HG03060 (cell line): Measurements from ENCODE around the gene GPR107.
A peak's percentile ranks its signal among the peaks of the same experiment; 100 is the strongest.
"Not testable (repeated sequence)": the region's sequence is repeated elsewhere in the genome, so short reads cannot be mapped to it uniquely, and the experiment has no call there.

Experiments used
- ATAC-seq: cut with Tn5 transposase; IDR thresholded peaks from one replicate; pipeline ENCODE4 v1.9.1; 2021; ENCODE audit warnings: low read depth, moderate number of reproducible peaks; ENCODE audit not compliant: unreplicated experiment

The GPR107 gene

DNA sequence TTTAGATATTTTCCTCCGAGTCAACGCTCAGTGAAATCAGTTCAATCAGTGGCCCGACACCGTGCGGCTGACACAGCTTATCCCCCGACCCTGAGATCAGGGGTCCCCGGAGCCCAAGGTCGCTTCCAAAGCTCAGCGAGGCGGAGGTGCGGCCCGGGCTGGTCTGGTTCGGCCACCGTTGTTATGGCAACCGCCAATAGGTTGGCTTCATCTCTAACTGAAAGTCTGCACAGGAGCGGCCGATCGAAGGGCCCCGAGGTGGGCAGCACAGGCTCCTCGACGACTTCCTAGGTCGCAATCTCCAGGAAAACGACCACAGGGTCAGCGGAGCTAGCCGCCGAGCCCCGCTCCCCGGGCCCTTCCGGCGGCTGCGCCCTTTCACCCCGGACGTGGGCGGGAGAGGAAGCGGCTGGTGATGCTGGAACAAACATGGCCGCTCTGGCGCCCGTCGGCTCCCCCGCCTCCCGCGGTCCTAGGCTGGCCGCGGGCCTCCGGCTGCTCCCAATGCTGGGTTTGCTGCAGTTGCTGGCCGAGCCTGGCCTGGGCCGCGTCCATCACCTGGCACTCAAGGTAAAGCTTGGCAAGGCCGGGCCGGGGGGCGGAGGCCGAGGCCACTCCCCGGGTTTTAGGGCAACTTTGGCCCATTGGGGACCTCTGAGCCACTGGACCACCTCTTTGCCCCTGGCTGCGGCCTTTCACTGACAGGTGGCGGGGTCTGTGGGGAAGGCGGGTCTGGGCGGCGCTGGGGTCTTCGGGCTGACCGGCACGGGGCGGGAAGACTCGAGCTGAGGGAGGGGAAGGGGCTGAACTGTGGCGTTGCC, at the start of gene GPR107:
Gene GPR107 (plus strand): TSS at position 403 of the 821 bp plus-strand sequence. CDS start 27 bp downstream, at position 430.
- ATAC-seq, result peak; percentile 48

GRCh38 chr9:130003943-130004552, 49.7 kb upstream of the GPR107 start:
- ATAC-seq, result no peak

GRCh38 chr9:130006952-130007351, 46.8 kb upstream of the GPR107 start:
- ATAC-seq, result not testable (repeated sequence)

- ATAC-seq, result no peak
Observed at GRCh38 chr9:130008538-130008937, 45.2 kb upstream of the GPR107 start.

DNA sequence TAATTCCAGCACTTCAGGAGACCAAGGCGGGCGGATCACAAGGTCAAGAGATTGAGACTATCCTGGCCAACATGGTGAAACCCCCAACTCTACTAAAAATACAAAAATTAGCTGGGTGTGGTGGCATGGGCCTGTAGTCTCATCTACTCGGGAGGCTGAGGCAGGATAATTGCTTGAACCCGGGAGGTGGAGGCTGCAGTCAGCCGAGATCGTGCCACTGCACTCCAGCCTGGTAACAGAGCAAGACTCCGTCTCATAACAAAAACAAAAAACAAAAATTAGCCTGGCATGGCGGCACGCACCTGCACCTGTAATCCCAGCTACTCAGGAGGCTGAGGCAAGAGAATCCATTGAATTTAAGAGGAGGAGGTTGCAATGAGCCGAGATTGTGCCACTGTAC, 44.2 kb upstream of the GPR107 start:
- not testable (repeated sequence) for ATAC-seq

DNA sequence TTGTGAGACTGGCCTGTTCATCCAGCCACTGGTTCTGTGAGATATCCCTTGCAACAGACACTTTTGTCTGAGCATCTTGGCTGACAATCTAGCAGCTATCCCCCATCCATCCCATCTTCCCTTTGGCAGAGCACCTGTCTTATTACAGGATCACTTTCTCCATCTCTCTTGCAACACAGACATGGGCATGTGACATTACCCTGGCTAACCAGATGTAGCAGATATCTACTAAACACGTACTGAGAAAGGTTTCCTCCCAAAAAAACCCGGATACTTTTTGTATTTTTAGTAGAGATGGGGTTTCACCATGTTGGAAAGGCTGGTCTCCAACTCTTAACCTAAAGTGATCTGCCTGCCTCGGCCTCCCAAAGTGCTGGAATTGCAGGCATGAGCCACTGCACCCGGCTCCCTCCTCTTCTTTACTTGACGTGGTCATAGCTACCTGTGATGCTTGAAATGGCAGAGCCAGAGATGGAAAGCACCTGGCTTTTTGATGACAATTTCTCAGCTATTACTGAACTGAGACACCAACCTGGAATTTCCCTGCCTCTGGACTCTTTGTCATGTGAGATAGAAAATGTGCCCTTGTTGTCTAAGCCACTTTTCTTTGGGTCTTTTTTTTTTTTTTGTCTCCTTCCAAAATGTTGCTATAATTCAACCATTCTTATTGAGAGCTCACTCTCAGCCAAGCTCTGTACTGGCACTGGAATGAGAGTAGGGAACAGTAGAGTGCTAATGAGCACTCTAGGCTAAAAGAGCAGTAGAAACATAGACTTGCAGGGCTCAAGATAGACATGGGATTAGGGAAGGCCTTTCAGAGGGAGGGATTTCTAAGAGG, 43.3 kb upstream of the GPR107 start:
- no peak for ATAC-seq

- ATAC-seq, result no peak
Observed at GRCh38 chr9:130013326-130013725, 40.4 kb upstream of the GPR107 start.

DNA sequence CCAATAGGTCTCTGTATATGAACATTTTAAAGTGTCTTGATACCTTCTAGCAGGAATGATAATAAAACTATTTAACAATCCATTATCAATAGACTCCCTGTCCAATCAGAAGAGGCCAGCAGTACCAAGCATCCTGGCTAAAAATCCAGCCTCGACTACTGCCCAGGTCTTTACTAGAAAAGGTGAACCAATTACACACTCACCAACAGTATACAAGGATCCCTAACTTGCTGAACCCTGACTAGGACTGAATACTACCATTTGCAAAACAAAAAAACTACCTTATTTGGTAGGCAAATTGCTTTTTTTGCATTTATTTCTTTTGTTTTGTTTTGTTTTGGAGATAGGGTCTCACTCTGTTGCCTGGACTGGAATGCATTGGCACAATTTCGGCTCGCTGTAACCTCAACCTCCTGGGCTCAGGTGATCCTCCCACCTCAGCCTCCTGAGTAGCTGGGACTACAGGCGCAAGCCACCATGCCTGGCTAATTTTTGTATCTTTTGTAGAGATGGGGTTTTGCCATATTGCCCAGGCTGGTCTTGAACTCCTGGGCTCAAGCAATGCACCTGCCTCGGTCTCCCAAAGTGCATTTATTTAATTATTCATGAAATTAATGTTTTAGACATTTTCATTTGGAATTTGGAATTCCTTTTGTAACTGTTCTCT, 38.2 kb upstream of the GPR107 start:
- ATAC-seq, result no peak

- ATAC-seq, result no peak
Observed at GRCh38 chr9:130017076-130017475, 36.6 kb upstream of the GPR107 start.

DNA sequence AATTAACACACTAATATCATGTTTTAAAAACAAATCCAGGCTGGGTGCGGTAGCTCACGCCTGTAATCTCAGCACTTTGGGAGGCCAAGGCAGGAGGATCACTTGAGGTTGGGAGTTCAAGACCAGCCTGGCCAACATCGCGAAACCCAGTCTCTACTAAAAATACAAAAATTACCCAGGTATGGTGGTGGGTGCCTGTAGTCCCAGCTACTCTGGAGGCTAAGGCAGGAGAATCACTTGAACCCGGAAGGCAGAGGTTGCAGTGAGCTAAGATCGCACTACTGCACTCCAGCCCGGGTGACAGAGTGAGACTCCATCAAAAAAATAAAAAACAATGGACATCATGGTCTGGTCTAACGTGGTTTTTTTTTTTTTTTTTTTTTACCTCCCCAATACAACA, 36.2 kb upstream of the GPR107 start:
- ATAC-seq, result not testable (repeated sequence)

DNA sequence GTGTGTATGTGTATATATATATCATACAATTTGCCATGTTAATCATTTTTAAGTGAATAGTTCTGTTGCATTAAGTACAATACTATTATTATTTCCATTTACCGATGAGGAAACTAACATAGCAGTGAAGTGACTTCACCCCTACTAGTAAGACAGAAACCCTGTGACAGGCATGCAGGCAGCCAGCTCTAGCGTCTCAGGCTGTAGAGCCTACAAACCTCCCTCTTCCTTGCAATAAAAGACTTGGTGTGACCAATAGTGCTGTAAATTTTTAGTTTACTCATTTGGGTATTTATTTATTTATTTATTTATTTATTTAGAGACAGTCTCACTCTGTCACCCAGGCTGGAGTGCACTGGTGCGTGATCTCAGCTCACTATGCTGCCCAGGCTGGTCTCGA, 35.4 kb upstream of the GPR107 start:
- ATAC-seq, result no peak

- no peak for ATAC-seq
Observed at GRCh38 chr9:130020618-130021017, 33.1 kb upstream of the GPR107 start.

DNA sequence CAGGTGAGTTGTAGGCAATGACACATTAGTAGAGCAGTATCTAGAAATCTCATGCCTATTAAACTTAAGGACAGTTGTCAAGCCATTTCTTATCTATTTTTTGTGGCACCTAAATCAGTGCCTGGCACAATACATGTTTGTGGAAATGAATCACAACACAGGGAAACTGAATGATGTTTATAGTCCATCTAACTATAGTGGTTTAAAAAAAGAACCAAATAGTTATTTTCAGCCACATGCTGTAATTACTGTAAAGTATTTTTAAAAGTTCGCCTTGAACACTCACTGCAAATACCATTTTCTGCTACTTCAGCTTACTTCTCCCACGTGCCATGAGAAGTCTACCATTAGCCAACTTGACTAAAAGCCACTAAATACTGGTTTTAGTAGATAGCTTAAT, 32.6 kb upstream of the GPR107 start:
- no peak for ATAC-seq

GRCh38 chr9:130021842-130022241, 31.9 kb upstream of the GPR107 start:
- not testable (repeated sequence) for ATAC-seq

DNA sequence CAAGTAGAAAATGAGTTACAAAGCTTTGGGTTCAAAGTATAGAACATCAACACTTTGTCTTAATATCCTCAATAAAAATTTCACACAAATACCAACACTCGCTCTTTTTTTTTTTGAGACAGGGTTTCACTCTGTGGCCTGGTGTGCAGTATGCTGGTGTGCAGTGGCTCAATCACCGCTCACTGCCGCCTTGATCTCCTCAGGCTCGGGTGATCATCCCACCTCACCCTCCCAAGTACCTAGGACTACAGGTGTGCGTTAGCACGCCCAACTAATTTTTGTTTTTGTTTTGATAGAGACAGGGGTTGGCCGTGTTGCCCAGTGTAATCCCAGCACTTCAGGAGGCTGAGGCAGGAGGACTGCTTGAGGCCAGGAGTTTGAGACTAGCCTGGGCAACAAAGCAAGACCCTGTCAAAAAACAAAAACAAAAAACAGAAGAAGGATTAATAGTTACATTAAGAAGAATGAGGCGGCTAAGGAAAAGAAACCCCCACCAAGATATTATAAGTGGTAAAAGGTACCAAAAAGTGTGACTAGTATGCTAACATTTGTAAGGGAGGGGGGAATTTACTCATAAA, 31.1 kb upstream of the GPR107 start:
- no peak for ATAC-seq

DNA sequence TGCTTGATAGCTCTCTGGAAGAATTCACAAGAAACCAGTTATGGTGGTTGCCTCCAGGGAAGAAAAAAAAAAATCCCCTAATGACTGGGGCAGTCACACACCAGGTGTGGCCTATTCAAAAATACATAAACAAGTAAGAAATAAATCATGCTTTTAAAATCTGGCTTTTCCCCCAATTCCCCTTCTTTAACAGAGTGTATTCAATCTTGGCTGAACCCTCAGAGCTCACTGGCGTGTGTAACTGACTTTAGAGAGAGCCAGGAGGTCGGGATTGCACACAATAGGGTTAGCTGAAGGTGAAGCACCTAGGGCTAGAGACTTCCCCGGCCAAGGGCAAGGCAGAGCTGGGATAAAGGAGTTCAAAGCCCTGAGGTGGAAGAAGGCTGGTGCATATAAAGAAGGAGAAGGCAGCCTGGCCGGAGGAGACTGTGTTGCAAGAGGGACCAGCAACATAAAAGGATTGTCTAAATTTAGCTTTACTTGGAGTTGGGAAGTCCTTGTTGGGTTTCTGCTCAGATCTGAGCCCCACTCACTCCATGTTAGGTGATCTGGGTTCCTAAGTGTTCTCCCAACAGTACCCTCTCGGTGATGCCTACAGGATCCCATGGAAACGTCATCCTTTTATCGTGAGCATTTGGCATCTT, 30.4 kb upstream of the GPR107 start:
- peak; percentile 36 for ATAC-seq

GRCh38 chr9:130023994-130024596, 29.6 kb upstream of the GPR107 start:
- no peak for ATAC-seq

DNA sequence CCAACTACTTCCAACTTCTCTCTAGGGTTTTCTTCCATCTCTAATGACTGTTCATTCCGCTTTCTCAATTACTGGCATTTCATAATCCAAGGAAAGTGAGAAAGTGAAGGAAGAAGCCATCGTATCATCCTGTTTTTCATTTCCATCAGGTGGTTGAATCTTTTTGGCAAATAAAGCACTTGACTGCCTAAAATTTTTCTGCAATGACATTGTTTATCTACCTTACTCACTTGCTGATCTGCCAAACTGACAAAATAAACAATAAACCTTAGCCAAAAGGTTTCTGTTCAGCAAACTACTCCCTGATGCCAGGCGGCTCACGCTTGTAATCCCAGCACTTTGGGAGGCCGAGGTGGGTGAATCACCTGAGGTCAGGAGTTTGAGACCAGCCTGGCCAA, 29.1 kb upstream of the GPR107 start:
- ATAC-seq, result no peak

- no peak for ATAC-seq
Observed at GRCh38 chr9:130026583-130027340, 26.9 kb upstream of the GPR107 start.
